ENCODE measurements around the gene VPS9D1. TPM values are rescaled to one million over a fixed set of nuclear protein-coding genes. Genes with fewer than 3 reads are reported as not detected.
"Not testable (repeated sequence)": the region's sequence is repeated elsewhere in the genome, so short reads cannot be mapped to it uniquely, and the experiment has no call there.

The VPS9D1 gene
- total and polyA plus RNA-seq, 3 donors from 2014 or later: 22.4 to 26.9 (median 25.0) TPM

DNA sequence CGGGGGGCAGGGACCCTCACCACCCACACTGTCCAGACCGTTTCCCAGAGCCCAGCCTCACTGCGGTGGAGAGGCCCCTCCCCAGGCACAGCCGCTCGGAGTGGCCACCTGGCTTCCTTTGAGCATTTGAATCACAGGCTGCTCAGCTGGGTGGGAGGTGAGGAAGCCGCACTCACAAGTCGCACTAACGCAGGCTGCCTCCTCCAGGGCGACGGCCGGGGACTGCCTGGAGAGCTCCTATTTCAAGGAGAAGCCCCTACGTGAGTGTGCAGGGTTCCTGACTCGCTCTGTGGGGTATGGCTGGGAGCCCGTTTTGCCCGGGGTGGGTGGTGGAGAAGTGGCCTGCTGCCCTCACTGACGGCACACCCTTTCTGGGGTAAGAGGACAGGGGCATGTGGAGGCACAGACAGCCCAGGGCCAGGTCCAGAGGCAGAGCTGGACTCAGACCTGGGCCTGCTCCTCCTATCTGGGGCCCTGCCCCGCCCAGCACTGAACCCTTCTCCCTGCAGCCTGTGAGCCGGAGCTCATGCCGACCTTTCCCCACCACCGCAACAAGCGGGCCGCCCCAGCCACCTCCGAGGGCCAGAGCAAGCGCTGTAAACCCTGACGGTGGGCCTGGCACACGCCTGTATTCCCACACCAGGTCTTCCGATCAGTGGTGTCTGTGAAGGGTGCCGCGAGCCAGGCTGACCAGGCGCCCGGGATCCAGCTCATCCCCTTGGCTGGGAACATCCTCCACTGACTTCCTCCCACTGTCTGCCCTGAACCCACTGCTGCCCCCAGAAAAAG lies 25.4 kb downstream of the VPS9D1 start:
- no peak for DNase-seq
- no peak overlapping the region for H3K27ac ChIP-seq
- intact Hi-C loops (cut with DNase I; ENCODE audit: low total_unique reads): no loop called here
- no peaks in the 10 kb centered on the region for H3K27me3 ChIP-seq
- TF ChIP-seq, protein P1, sequence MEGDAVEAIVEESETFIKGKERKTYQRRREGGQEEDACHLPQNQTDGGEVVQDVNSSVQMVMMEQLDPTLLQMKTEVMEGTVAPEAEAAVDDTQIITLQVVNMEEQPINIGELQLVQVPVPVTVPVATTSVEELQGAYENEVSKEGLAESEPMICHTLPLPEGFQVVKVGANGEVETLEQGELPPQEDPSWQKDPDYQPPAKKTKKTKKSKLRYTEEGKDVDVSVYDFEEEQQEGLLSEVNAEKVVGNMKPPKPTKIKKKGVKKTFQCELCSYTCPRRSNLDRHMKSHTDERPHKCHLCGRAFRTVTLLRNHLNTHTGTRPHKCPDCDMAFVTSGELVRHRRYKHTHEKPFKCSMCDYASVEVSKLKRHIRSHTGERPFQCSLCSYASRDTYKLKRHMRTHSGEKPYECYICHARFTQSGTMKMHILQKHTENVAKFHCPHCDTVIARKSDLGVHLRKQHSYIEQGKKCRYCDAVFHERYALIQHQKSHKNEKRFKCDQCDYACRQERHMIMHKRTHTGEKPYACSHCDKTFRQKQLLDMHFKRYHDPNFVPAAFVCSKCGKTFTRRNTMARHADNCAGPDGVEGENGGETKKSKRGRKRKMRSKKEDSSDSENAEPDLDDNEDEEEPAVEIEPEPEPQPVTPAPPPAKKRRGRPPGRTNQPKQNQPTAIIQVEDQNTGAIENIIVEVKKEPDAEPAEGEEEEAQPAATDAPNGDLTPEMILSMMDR (IDR thresholded peaks at IDR 0.05): no peak
- TF ChIP-seq POLR2A (IDR thresholded peaks at IDR 0.05): no peak
- peaks cover 4% of the 10 kb centered on the region for H3K4me1 ChIP-seq
- WGBS, 2 donors: 91 to 93% methylated on average over 14 to 31 of the region's 31 CpGs
- H3K36me3 ChIP-seq (ENCODE audit: low read depth, missing control alignments): no peaks in the 10 kb centered on the region
- no peak overlapping the region for H3K4me3 ChIP-seq
- no peaks in the 10 kb centered on the region for H3K9me3 ChIP-seq

DNA sequence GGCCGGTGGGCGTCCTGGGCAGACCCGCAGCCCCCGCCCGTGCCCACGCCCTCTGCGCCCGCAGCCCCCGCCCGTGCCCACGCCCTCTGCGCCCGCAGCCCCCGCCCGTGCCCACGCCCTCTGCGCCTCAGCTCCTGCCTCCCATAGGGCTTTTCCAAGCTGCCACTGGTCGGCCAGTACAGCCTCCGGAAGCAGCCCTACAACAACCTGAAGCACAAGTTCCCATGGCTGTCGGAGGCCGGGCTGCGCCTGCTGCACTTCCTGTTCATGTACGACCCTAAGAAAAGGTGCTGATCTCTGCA lies 26.0 kb downstream of the VPS9D1 start:
- H3K4me1 ChIP-seq; H3K27ac ChIP-seq; DNase-seq; H3K36me3 ChIP-seq (ENCODE audit: low read depth, missing control alignments); H3K9me3 ChIP-seq; H3K4me3 ChIP-seq; H3K27me3 ChIP-seq; intact Hi-C loops (cut with DNase I; ENCODE audit: low total_unique reads): not testable (repeated sequence)
- WGBS, 2 donors: 81 to 91% methylated on average over 9 to 19 of the region's 23 CpGs

DNA sequence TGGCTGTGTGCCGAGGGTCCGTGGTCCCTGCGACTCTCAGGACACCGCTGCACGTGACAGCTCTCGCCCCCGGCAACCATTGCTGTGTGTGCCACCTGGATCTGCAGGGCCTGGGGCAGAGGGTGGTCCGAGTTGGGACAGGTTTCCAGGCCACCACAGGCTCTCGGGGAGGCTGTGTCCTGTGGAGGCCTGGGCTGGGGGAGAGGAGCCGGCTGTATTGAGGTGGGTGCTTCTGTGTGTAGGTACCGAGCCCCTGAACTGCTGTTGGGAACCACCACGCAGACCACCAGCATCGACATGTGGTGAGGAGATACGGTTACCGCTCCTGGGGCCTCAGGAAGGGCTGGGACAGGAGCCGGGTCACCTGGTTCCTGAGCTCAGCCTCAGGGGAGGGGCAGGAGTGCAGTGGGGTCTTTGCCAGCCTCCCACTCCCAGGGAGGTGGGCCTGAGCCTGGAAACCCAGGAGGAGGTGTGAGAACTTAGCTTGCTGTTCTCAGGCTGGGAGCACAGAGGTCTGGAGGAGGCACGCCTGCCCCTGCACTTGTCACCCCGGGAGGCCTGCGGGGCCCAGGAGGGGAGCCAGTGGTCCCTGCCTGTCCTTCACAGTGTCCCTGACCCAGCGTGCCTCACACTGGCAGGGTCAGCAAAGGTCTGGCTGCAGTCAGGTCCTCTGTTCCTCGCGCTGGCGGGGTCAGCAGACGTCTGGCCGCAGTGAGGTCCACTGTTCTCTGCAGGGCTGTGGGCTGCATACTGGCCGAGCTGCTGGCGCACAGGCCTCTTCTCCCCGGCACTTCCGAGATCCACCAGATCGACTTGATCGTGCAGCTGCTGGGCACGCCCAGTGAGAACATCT lies 26.5 kb downstream of the VPS9D1 start:
- Histone ChIP-seq H3K9me3 (no peaks in the 10 kb centered on the region), H3K27me3 (no peaks in the 10 kb centered on the region), H3K36me3 (ENCODE audit: low read depth, missing control alignments) (no peaks in the 10 kb centered on the region), H3K4me3 (no peak overlapping the region), H3K27ac (no peak overlapping the region), H3K4me1 (no peaks in the 10 kb centered on the region)
- WGBS, 2 donors: 86 to 87% methylated on average over 22 to 32 of the region's 32 CpGs
- intact Hi-C loops (cut with DNase I; ENCODE audit: low total_unique reads): no loop called here
- no peak for DNase-seq
- TF ChIP-seq POLR2A (IDR thresholded peaks at IDR 0.05): no peak
- TF ChIP-seq, protein P1 (IDR thresholded peaks at IDR 0.05): no peak

DNA sequence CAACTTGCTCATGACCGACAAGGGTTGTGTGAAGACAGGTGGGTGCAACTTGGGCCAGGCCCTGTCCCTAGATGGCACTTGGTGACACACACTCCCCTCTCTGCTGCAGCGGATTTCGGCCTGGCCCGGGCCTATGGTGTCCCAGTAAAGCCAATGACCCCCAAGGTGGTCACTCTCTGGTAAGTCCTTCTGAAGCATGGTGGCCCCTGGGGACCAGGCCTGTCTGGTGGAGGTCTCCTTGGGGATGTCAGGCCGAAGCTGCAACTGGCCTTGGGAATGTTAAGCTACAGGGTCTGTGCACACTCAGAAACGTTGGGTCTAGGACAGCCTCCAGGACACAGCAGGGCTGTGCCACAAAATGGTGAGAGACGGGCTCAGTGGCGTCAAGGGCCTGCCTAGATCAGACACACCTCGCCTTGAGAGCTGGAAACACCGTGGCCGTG lies 27.4 kb downstream of the VPS9D1 start:
- TF ChIP-seq, protein P1 (IDR thresholded peaks at IDR 0.05): no peak
- no peak for TF ChIP-seq POLR2A (IDR thresholded peaks at IDR 0.05)
- 83 to 92% methylated on average over 2 to 11 of the region's 11 CpGs for WGBS, 2 donors

DNA sequence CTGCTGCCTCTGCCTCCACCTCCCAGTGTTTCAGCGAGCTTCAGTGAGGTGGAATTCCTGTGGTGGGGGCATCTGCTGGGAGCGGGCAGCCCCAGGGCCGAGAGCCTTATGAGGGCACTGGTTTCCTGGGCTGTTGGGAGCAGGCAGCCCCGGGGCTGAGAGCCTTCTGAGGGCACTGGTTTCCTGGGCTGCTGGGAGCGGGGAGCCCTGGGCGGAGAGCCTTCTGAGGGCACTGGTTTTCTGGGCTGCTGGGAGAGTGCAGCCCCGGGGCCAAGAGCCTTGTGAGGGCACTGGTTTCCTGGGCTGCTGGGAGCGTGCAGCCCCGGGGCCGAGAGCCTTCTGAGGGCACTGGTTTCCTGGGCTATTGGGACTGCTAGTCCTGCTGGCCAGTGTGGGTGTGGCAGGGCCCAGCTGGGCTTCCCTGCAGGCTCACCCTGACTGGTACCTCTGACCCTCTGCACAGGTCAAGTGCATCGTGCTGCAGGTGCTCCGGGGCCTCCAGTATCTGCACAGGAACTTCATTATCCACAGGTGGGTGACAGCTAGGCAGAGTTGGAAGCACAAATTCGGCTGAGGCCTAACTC lies 28.6 kb downstream of the VPS9D1 start:
- DNase-seq: no peak
- H3K4me1 ChIP-seq: peaks cover 7% of the 10 kb centered on the region
- WGBS, 2 donors: 90 to 91% methylated on average over 8 to 12 of the region's 13 CpGs
- intact Hi-C loops (cut with DNase I; ENCODE audit: low total_unique reads): no loop called here
- H3K9me3 ChIP-seq: no peaks in the 10 kb centered on the region
- no peaks in the 10 kb centered on the region for H3K36me3 ChIP-seq (ENCODE audit: low read depth, missing control alignments)
- TF ChIP-seq, protein P1 (IDR thresholded peaks at IDR 0.05): no peak
- no peak for TF ChIP-seq POLR2A (IDR thresholded peaks at IDR 0.05)
- no peaks in the 10 kb centered on the region for H3K27me3 ChIP-seq
- no peak overlapping the region for H3K27ac ChIP-seq
- no peak overlapping the region for H3K4me3 ChIP-seq

More for the DNA sequence above, 27.4 kb downstream of the VPS9D1 start:
- Histone ChIP-seq H3K9me3 (no peaks in the 10 kb centered on the region), H3K36me3 (ENCODE audit: low read depth, missing control alignments) (no peaks in the 10 kb centered on the region), H3K27me3 (no peaks in the 10 kb centered on the region), H3K4me1 (no peaks in the 10 kb centered on the region), H3K4me3 (no peak overlapping the region), H3K27ac (no peak overlapping the region)
- intact Hi-C loops (cut with DNase I; ENCODE audit: low total_unique reads): no loop called here
- DNase-seq: no peak
